Activated CD8-positive, alpha-beta memory T cell treated with anti-CD3 and anti-CD28 coated beads, Interleukin-2, amount 10 ng/mL, durations not matched to agents 7 days and 5 days (primary cell): Measurements from ENCODE around the gene PLK5. TPM values are rescaled to one million over a fixed set of nuclear protein-coding genes. Genes with fewer than 3 reads are reported as not detected.

Source experiments
- ATAC-seq: fragments of 150-1000 bp; cut with Tn5 transposase; one replicate; pipeline ENCODE4 v1.10.0; 2021; ENCODE audit warnings: moderate library complexity
- CTCF ChIA-PET: fragments of 350-600 bp; sonication (Branson Sonifier 250); formaldehyde crosslinking; loops from one replicate; lab custom pipeline; 2021; ENCODE audit warnings: antibody characterized with exemption; lab: Charles Lee
- DNase-seq: peaks from one replicate; pipeline ENCODE4 v3.0.0-alpha.2; 2020
- H3K27ac Mint-ChIP-seq: one replicate; pipeline ENCODE4 v1.8.0; 2021; ENCODE audit warnings: mild to moderate bottlenecking, mixed read lengths
- H3K27me3 Mint-ChIP-seq: one replicate; pipeline ENCODE4 v1.8.0; 2021; ENCODE audit warnings: mixed read lengths
- H3K36me3 Mint-ChIP-seq: one replicate; pipeline ENCODE4 v1.8.0; 2021; ENCODE audit warnings: mild to moderate bottlenecking, mixed read lengths
- H3K4me1 Mint-ChIP-seq: one replicate; pipeline ENCODE4 v1.8.0; 2021; ENCODE audit warnings: mixed read lengths
- H3K4me3 Mint-ChIP-seq: one replicate; pipeline ENCODE4 v1.8.0; 2021; ENCODE audit warnings: mild to moderate bottlenecking, moderate library complexity, mixed read lengths
- H3K9me3 Mint-ChIP-seq: one replicate; pipeline ENCODE4 v1.8.0; 2022; ENCODE audit warnings: low read depth, mixed read lengths
- total RNA-seq, 2 experiments: library from RNA; stranded (reverse); gene quantifications; one replicate each; pipeline ENCODE4 v1.2.3, GENCODE V29; 2021

The PLK5 gene
- total RNA-seq, 2 experiments from 2014 or later = not detected

- ATAC-seq (no peak), DNase-seq (no peak)
- Mint-ChIP-seq H3K36me3 (peaks cover 12% of the 10 kb centered on the region), H3K4me3 (no peak overlapping the region), H3K4me1 (no peaks in the 10 kb centered on the region), H3K27me3 (no peaks in the 10 kb centered on the region), H3K9me3 (no peaks in the 10 kb centered on the region), H3K27ac (no peak overlapping the region)
- CTCF ChIA-PET = interaction anchor here (2.2 kb wide), 1 partner anchor 33 kb away, joined by 6 read pairs; no protein-coding TSS in a partner anchor
Measured at GRCh38 chr19:1579222-1579621, 55.3 kb downstream of the PLK5 start.

- H3K9me3 Mint-ChIP-seq = no peaks in the 10 kb centered on the region
- ATAC-seq (no peak), DNase-seq (no peak)
- H3K4me1 Mint-ChIP-seq = no peaks in the 10 kb centered on the region
- no peaks in the 10 kb centered on the region for H3K27me3 Mint-ChIP-seq
- no peak overlapping the region for H3K27ac Mint-ChIP-seq
- peaks cover 18% of the 10 kb centered on the region for H3K36me3 Mint-ChIP-seq
- no peak overlapping the region for H3K4me3 Mint-ChIP-seq
- CTCF ChIA-PET = no interaction called here
Measured at GRCh38 chr19:1580382-1580781, 56.5 kb downstream of the PLK5 start.

GRCh38 chr19:1580957-1581356 is 57.1 kb downstream of the PLK5 start:
- Mint-ChIP-seq H3K4me1 (no peaks in the 10 kb centered on the region), H3K27ac (no peak overlapping the region), H3K36me3 (peaks cover 18% of the 10 kb centered on the region), H3K27me3 (no peaks in the 10 kb centered on the region), H3K9me3 (no peaks in the 10 kb centered on the region), H3K4me3 (no peak overlapping the region)
- CTCF ChIA-PET = no interaction called here
- no peak for DNase-seq
- ATAC-seq = no peak

GRCh38 chr19:1582201-1582600 is 58.3 kb downstream of the PLK5 start:
- no peaks in the 10 kb centered on the region for H3K4me1 Mint-ChIP-seq
- H3K27me3 Mint-ChIP-seq = no peaks in the 10 kb centered on the region
- ATAC-seq = no peak
- H3K4me3 Mint-ChIP-seq = no peak overlapping the region
- H3K36me3 Mint-ChIP-seq = peaks cover 22% of the 10 kb centered on the region
- CTCF ChIA-PET = no interaction called here
- no peak overlapping the region for H3K27ac Mint-ChIP-seq
- no peaks in the 10 kb centered on the region for H3K9me3 Mint-ChIP-seq
- no peak for DNase-seq

- H3K4me1 Mint-ChIP-seq = peaks cover 5% of the 10 kb centered on the region
- DNase-seq (no peak), ATAC-seq (no peak)
- H3K36me3 Mint-ChIP-seq = peaks cover 24% of the 10 kb centered on the region
- H3K4me3 Mint-ChIP-seq = no peak overlapping the region
- H3K9me3 Mint-ChIP-seq = no peaks in the 10 kb centered on the region
- H3K27me3 Mint-ChIP-seq = no peaks in the 10 kb centered on the region
- CTCF ChIA-PET = no interaction called here
- H3K27ac Mint-ChIP-seq = no peak overlapping the region
Measured at GRCh38 chr19:1584500-1585242, 60.8 kb downstream of the PLK5 start.

GRCh38 chr19:1585243-1585580 is 61.3 kb downstream of the PLK5 start:
- H3K9me3 Mint-ChIP-seq = no peaks in the 10 kb centered on the region
- peaks cover 9% of the 10 kb centered on the region for H3K4me1 Mint-ChIP-seq
- H3K27ac Mint-ChIP-seq = no peak overlapping the region
- CTCF ChIA-PET = no interaction called here
- H3K4me3 Mint-ChIP-seq = no peak overlapping the region
- ATAC-seq (no peak), DNase-seq (no peak)
- no peaks in the 10 kb centered on the region for H3K27me3 Mint-ChIP-seq
- peaks cover 23% of the 10 kb centered on the region for H3K36me3 Mint-ChIP-seq

Other genes starting within 250 kb of the PLK5 start
- 10 to 100 TPM; 54.7 to 60.3 TPM for gene FAM174C, start 248.5 kb upstream of the PLK5 start, total RNA-seq
- not detected for gene EFNA2, start 238.2 kb upstream of the PLK5 start, total RNA-seq
- 100 to 1,000 TPM; 124 to 135 TPM for gene NDUFS7, start 140.2 kb upstream of the PLK5 start, total RNA-seq
- gene GAMT, start 122.5 kb upstream of the PLK5 start, total RNA-seq = 10 to 100 TPM; 19.3 to 20.4 TPM
- 100 to 1,000 TPM; 275 to 283 TPM for gene DAZAP1, start 116.5 kb upstream of the PLK5 start, total RNA-seq
- 1,000 to 10,000 TPM; 1,331 to 1,537 TPM for gene RPS15, start 85.7 kb upstream of the PLK5 start, total RNA-seq
- gene APC2, start 74.0 kb upstream of the PLK5 start, total RNA-seq = under 1 TPM; 0.03 to 0.12 TPM
- 10 to 100 TPM; 43.3 to 48.9 TPM for gene C19orf25, start 44.9 kb upstream of the PLK5 start, total RNA-seq
- 1 to 10 TPM; 1.5 to 4.4 TPM for gene PCSK4, start 33.7 kb upstream of the PLK5 start, total RNA-seq
- gene REEP6, start 32.9 kb upstream of the PLK5 start, total RNA-seq = 1 to 10 TPM; 1.0 to 1.3 TPM
- gene ADAMTSL5, start 11.1 kb upstream of the PLK5 start, total RNA-seq = 1 to 10 TPM in 1 of 2 experiments, under 1 TPM in 1; 0.91 to 1.2 TPM
- gene MEX3D, start 44.2 kb downstream of the PLK5 start, total RNA-seq = 1 to 10 TPM; 7.6 to 9.5 TPM
- gene MBD3, start 68.8 kb downstream of the PLK5 start, total RNA-seq = 100 to 1,000 TPM in 1 of 2 experiments, 10 to 100 TPM in 1; 87.4 to 101 TPM
- gene UQCR11, start 81.4 kb downstream of the PLK5 start, total RNA-seq = 100 to 1,000 TPM; 192 to 196 TPM
- 100 to 1,000 TPM; 116 to 124 TPM for gene TCF3, start 128.5 kb downstream of the PLK5 start, total RNA-seq
- gene ONECUT3, start 229.4 kb downstream of the PLK5 start, total RNA-seq = not detected